ENCODE measurements around the gene EBF3. TPM values are rescaled to one million over a fixed set of nuclear protein-coding genes. Genes with fewer than 3 reads are reported as not detected.
A peak's percentile ranks its signal among the peaks of the same experiment; 100 is the strongest.

EBF3 gene
- total RNA-seq, 1 donor from 2014 or later = 5.8 TPM

GRCh38 chr10:129833994-129834739 lies 129.9 kb downstream of the EBF3 start:
- intact Hi-C loops (cut with DNase I) = no loop called here
- DNase-seq (ENCODE audit: low spot score) = no peak

- DNase-seq (ENCODE audit: low spot score) = no peak
- intact Hi-C loops (cut with DNase I) = no loop called here
Observed at GRCh38 chr10:129833468-129833950, 130.6 kb downstream of the EBF3 start.

GRCh38 chr10:129832573-129833467 lies 131.3 kb downstream of the EBF3 start:
- intact Hi-C loops (cut with DNase I) = no loop called here
- no peak for DNase-seq (ENCODE audit: low spot score)

DNA sequence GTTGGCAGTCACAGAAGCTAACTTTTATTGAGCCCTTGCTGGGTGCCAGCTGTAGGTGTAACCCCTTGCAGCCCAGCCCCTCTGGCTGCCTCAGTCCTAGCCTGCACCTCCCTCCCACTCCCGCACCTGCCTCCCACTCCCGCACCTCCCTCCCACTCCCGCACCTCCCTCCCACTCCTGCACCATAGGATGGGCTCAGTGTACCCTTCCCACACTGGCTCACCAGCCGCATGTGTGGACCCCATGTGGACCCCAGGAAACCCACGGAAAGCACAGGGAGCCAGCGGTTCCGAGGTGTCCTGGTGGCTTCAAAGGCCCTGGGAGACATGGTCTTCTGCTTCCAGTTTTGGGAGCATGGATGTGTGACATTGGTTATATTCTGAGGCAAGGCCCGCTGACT lies 132.9 kb downstream of the EBF3 start:
- intact Hi-C loops (cut with DNase I) = no loop called here
- DNase-seq (ENCODE audit: low spot score) = peak; percentile 43

- intact Hi-C loops (cut with DNase I) = no loop called here
- DNase-seq (ENCODE audit: low spot score) = no peak
Observed at GRCh38 chr10:129825826-129826225, 138.2 kb downstream of the EBF3 start.

DNA sequence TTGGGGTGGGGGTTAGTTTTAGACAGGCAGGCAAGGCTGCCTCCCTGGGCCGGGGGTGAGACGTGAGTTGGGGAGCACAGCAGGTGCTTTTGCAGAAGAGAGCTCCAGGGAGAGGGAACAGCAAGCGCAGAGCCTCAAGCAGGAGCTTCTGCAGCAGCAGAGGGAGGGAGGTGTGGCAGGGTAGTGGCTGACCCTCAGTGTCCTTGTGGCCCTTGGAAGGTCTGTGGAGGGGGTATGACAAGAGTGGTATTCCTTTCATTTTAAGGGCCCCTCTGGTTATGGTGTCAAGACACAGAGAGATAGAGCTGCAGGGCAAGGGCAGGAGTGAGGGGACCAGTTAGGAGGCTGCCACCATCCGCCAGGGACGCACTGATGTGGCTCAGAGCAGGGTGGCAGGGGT lies 138.9 kb downstream of the EBF3 start:
- intact Hi-C loops (cut with DNase I) = no loop called here
- DNase-seq (ENCODE audit: low spot score) = no peak

DNA sequence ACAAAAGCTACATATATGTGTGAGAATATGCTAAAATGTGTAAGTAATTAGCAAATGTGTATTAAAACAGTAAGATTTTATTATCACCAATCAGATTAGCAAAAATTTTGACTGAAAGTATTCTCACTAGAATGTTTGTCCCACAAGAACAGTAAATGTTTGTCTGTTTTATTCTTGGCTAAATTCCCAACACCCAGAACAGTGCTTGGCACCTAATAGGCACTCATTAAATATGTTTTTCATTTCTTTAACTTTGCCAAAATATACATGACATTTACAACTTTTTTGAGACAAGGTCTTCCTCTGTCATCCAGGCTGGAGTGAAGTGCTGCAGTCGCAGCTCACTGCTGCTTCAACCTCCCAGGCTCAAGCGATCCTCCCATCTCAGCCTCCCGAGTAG lies 143.6 kb downstream of the EBF3 start:
- intact Hi-C loops (cut with DNase I) = no loop called here
- DNase-seq (ENCODE audit: low spot score) = no peak

GRCh38 chr10:129816656-129817045 lies 147.4 kb downstream of the EBF3 start:
- DNase-seq (ENCODE audit: low spot score) = no peak
- intact Hi-C loops (cut with DNase I) = no loop called here

GRCh38 chr10:129815898-129816655 lies 148.0 kb downstream of the EBF3 start:
- DNase-seq (ENCODE audit: low spot score) = no peak
- intact Hi-C loops (cut with DNase I) = no loop called here

DNA sequence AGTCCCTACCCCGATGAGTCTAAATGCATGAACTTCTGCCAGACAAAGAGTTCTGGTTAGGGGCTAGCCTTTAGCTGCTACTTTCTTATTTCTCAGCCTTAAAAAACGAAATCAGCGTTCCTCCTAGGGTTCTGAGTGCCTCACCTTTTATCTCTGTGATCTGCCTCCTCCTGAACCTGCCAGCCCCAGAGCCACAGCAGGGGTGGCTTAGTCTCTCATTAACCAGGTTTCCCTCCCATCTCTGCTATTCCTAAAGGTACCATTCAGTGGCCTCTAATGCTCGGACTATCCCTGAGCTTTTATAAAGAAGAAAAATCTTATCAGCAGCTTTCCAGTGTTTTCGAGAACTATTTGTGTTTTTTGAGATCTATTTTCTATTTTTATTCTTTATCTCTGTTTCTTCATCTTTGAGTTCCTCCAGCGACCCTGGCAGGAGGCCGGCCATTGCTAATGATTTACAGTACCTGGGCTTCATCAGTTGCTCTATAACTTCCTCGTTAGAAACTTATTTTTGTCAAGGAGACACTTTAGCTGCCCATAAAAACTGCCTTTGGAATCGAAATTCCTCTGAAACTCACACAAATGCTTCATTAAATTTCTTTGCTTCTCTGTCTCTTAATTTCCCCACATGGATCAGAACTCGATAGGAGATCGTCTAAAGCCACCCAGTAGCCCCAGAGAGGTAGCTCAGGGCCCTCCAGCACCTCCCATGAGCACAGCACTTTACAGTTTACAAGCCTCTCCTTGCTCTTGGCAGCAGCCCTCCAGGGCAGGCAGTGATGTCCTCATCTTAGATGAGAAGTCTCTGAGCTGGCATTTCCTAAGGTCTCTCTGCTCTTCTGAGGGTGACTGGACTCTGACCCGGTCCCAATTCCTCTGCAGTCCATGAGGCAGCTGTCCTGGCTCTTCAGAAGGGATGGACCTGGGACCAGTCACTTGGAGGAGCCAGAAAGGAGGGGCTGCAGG lies 149.1 kb downstream of the EBF3 start:
- intact Hi-C loops (cut with DNase I) = no loop called here
- no peak for DNase-seq (ENCODE audit: low spot score)

GRCh38 chr10:129812398-129812797 lies 151.7 kb downstream of the EBF3 start:
- no peak for DNase-seq (ENCODE audit: low spot score)
- intact Hi-C loops (cut with DNase I) = no loop called here

- peak; percentile 44 for DNase-seq (ENCODE audit: low spot score)
- intact Hi-C loops (cut with DNase I) = no loop called here
Observed at GRCh38 chr10:129811208-129811607, 152.9 kb downstream of the EBF3 start.

GRCh38 chr10:129809841-129810240 lies 154.2 kb downstream of the EBF3 start:
- intact Hi-C loops (cut with DNase I) = no loop called here

DNA sequence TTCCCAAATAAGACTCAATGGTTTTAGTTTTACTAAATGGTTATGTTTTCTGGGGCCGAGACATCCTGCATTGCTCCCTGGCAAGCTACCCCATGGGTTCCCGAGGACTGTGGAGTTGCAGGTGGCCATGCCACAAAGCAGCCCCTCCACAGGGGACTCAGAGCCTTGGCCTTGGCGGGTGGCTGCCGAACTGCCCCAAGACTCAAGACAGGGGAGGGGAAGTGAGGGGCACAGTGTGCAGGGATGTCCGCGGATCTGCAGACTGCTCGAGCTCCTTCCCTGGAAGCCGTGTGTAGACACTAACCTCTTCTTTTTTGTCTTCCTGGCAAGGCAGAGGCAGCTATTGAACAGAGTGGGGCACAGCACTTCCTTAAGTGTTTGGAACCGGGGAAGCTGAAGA lies 154.6 kb downstream of the EBF3 start:
- DNase-seq (ENCODE audit: low spot score) = no peak
- intact Hi-C loops (cut with DNase I) = no loop called here

More at GRCh38 chr10:129809841-129810240, 154.2 kb downstream of the EBF3 start:
- DNase-seq (ENCODE audit: low spot score) = no peak

- DNase-seq (ENCODE audit: low spot score) = no peak
Observed at GRCh38 chr10:129808092-129808983, 155.7 kb downstream of the EBF3 start.

GRCh38 chr10:129807211-129807610 lies 156.9 kb downstream of the EBF3 start:
- intact Hi-C loops (cut with DNase I) = no loop called here

More at GRCh38 chr10:129808092-129808983, 155.7 kb downstream of the EBF3 start:
- intact Hi-C loops (cut with DNase I) = no loop called here

DNA sequence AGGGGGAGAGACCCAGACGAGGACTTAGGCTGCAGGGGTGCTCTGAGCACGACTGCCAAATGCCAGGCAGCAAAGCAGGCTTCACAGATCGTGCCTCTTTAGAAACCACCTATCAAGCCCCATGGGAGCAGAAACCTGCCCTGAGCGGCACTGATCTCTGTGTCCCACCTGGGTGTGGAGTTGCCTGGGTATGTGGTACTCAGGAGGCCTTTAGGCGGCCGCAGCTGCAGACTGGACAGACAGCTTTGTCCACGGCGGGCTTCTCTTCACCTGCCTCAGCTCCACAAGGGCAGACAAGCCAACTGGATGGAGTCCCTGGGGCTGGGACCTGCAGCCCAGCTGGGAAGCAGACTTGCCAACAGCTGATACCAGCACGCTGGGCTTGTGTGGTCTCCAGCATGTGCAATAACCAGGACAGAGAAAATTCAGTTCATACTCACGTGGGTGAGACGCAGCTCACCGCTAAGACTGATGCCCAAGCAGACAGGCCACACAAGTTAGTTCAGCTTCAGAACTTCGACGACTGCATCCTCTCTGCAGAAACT lies 163.2 kb downstream of the EBF3 start:
- intact Hi-C loops (cut with DNase I) = no loop called here
- DNase-seq (ENCODE audit: low spot score) = no peak

More at GRCh38 chr10:129807211-129807610, 156.9 kb downstream of the EBF3 start:
- DNase-seq (ENCODE audit: low spot score) = no peak

Data from cardiac septum (tissue), 1 donor.